HG02943 (cell line): ENCODE measurements around the gene STRA8.

Experiments used
- ATAC-seq: cut with Tn5 transposase; IDR thresholded peaks from one replicate; pipeline ENCODE4 v1.9.1; 2021; ENCODE audit warnings: mild to moderate bottlenecking, low read depth, moderate library complexity; ENCODE audit not compliant: unreplicated experiment

STRA8 gene

GRCh38 chr7:135262623-135263320, 29.1 kb downstream of the STRA8 start:
- no peak for ATAC-seq

GRCh38 chr7:135263321-135263970, 29.8 kb downstream of the STRA8 start:
- no peak for ATAC-seq

GRCh38 chr7:135265637-135266036, 32.0 kb downstream of the STRA8 start:
- no peak for ATAC-seq

DNA sequence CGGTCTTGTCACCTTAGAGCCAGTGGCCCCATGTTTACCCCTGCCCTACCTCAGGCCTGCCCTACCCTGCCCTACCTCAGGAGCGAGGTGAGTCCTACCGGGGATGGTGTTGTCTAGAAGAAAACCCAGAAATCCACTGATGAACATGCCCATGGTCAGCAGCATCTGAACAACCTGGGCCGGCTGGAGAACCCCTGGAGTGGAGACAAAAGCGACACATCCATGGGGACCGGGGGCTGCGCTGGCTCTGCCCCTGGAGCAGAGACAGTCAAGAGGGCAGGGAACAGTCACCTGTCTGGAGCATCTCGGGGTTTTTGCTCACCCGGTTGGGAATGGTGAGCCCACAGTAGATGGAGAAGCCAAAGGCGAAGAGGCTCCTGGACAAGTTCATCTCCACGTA, 36.3 kb downstream of the STRA8 start:
- ATAC-seq, result no peak

DNA sequence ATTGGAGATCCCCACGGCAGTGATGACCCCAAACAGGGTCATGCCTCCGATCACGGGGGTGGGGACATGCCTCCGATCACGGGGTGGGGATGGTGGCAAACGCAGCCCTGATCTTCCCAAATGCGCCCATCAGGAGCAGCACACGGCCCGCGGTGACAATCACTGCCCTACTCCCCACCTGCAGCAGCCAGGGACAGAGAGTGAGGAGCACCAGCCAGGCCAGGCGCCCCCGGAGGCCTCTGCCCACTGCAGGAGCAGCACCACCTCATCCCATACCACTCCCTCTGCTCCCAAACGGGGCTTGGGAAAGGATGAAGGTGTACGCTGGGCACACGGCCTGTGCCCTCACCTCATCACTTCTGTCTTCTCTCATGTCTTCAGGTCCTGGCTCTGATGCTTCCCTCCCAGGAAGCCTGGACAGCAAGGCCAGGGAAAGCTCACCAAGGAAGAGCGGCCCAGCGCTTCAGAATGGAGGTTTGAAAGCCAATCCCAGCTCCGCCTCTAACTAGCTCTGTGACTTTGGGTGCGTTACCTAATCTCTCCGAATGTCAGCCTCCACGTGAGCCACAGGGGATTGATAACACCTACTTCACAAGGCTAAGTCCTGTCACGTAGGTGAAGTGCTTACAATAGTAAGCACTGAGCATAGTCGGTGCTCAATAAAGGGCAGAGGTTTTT, 37.1 kb downstream of the STRA8 start:
- ATAC-seq, result no peak

- ATAC-seq, result no peak
Observed at GRCh38 chr7:135271255-135271615, 37.6 kb downstream of the STRA8 start.

GRCh38 chr7:135272303-135272702, 38.7 kb downstream of the STRA8 start:
- ATAC-seq, result no peak

- no peak for ATAC-seq
Observed at GRCh38 chr7:135273581-135273980, 39.9 kb downstream of the STRA8 start.

DNA sequence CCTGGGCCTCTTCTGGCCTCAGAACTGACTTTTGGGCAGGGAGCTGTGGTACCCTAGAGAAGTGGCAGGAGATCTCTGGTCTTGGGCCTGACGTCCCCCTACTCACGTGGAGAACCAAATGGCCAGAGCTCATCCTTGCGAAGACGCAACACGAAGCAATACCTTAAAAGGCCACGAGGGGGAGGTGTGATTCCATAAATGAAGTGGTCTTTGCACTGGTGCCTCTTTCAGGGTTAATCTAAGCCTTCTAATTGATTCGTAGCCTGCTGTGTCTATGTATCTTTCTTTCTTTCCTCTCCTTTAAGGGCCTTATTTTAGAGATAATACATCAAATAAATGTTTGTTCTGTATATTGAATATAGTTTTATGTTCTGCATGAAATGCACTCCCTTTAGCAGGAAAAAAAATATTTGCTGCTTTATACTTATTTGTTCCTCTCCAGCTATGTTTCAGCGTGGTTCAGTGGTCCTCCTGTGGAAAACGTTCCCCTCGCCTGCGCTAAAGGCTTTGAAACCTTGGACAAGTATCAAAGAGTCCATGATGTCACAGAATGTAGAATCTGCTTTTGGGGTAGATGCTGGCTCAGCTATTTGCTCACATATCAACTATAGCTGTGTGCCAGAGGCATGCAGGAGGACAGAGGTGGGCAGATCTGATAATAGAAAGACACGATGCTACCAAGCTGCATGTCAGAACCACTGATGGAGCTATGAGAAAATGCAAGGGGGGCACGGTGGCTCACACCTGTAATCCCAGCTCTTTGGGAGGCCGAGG, 41.0 kb downstream of the STRA8 start:
- peak; percentile 77 for ATAC-seq

- ATAC-seq, result no peak
Observed at GRCh38 chr7:135275971-135276580, 42.4 kb downstream of the STRA8 start.

GRCh38 chr7:135277161-135277560, 43.5 kb downstream of the STRA8 start:
- no peak for ATAC-seq

GRCh38 chr7:135281363-135281949, 47.8 kb downstream of the STRA8 start:
- peak; percentile 92 for ATAC-seq

- ATAC-seq, result no peak
Observed at GRCh38 chr7:135282561-135283254, 49.1 kb downstream of the STRA8 start.

DNA sequence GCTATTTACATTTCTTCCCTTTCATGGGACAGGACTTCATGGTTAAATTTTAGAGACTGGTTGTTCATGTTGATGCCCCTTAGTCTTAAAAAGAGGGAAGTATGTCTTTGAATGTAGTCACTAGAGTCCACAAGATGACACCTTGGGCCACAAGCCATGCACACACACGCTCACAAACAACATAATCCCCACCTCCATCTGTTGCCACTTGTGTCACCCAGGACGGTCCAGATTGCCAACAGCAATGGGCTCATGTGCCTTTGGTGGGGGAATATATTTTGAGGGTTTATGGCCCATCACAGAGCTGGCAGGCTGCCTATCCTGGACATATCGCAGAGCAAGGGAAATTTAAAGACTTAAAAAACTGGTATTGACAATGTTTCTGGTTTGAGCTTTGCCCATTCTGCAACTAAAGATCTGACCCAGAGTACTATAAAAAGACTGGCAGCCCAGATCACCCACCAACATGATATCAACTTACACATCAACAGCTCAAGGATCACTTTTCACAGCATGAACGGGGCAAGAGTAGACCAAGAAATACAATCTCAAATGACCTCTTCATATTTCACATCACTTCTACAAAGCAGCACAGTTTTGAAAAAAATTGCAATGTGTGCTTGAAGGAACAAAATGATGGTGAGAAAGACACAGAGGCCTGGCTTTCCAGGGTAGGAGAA, 50.5 kb downstream of the STRA8 start:
- no peak for ATAC-seq

- no peak for ATAC-seq
Observed at GRCh38 chr7:135285547-135286233, 52.1 kb downstream of the STRA8 start.

- no peak for ATAC-seq
Observed at GRCh38 chr7:135286876-135287275, 53.2 kb downstream of the STRA8 start.

GRCh38 chr7:135290594-135290993, 57.0 kb downstream of the STRA8 start:
- no peak for ATAC-seq

- ATAC-seq, result no peak
Observed at GRCh38 chr7:135291809-135292253, 58.2 kb downstream of the STRA8 start.
